HCT116 (cell line): ENCODE data around the gene SYNDIG1. TPM values are rescaled to one million over a fixed set of nuclear protein-coding genes. Genes with fewer than 3 reads are reported as not detected.

Experiments
- ATAC-seq: fragments of 200-7000 bp; cut with Tn5 transposase; 2 replicates; pipeline ENCODE4 v1.9.1; 2020; ENCODE audit warnings: mild to moderate bottlenecking, moderate library complexity
- BruUV-seq: library from RNA; stranded (reverse); fragments of 400-500 nt; replicated peaks from 2 replicates; lab custom pipeline; 2021; lab: Mats Ljungman, UMichigan
- CTCF ChIA-PET: fragments of 300-600 bp; sonication (Branson Sonifier 250); formaldehyde crosslinking; loops from one replicate; lab custom pipeline; 2021; ENCODE audit warnings: antibody characterized with exemption; lab: Charles Lee
- POLR2A ChIA-PET: fragments of 300-600, 350-600 bp; sonication (Branson Sonifier 250); formaldehyde crosslinking; loops from one replicate; lab custom pipeline; 2021; ENCODE audit warnings: antibody characterized with exemption; lab: Charles Lee
- RAD21 ChIA-PET, 2 experiments: fragments of 300-600 bp; sonication (Branson Sonifier 250); formaldehyde crosslinking; loops; one replicate each; lab custom pipeline; 2023; ENCODE audit warnings: low total read pairs in 2 of 2; ENCODE audit not compliant: uncharacterized antibody in 2 of 2, unreplicated experiment in 2 of 2, low non-redundant PET in 1 of 2; lab: Charles Lee
- DNase-seq: peaks from one replicate; pipeline ENCODE4 v3.0.0-alpha.2; 2010; ENCODE audit warnings: low read depth, low spot score
- H2AFZ ChIP-seq: fragments of 200-600 bp; shearing (Covaris generic), sonication (generic); 2 replicates; pipeline ENCODE4 v1.6.1; 2017; ENCODE audit warnings: low read depth, mixed run types, mixed read lengths, antibody characterized with exemption, low read length; ENCODE audit not compliant: poor library complexity, severe bottlenecking
- H3K27ac ChIP-seq: 2 replicates; pipeline ENCODE4 v1.5.1; 2012; ENCODE audit warnings: low read depth, low read length
- H3K27me3 ChIP-seq: fragments of 200-600 bp; sonication (generic); 2 replicates; pipeline ENCODE4 v1.6.1; 2016; ENCODE audit warnings: mixed run types, low read length, mixed read lengths; ENCODE audit not compliant: insufficient read depth
- H3K36me3 ChIP-seq, 2 experiments: fragments of 200-500 bp in 1 of 2; fragments of 200-600 bp in 1 of 2; sonication (Bioruptor generic) in 1 of 2; sonication (generic) in 1 of 2; 2 replicates each; pipeline versions ENCODE4 v1.5.1 to v1.6.1; 2014 to 2016; ENCODE audit warnings: low read length in 2 of 2, inconsistent platforms in 1 of 2, mixed read lengths in 1 of 2, mixed run types in 1 of 2; ENCODE audit not compliant: insufficient read depth in 2 of 2, control insufficient read depth in 1 of 2
- H3K4me1 ChIP-seq, 2 experiments: fragments of 200-600 bp in 1 of 2; sonication (generic) in 1 of 2; 2 replicates each; pipeline versions ENCODE4 v1.5.1 to v1.6.1; 2012 to 2017; ENCODE audit warnings: low read length in 2 of 2, inconsistent platforms in 1 of 2, mild to moderate bottlenecking in 1 of 2, mixed read lengths in 1 of 2, mixed run types in 1 of 2, moderate library complexity in 1 of 2; ENCODE audit not compliant: insufficient read depth in 2 of 2, control insufficient read depth in 1 of 2
- H3K4me2 ChIP-seq: fragments of 200-600 bp; sonication (generic); 2 replicates; pipeline ENCODE4 v1.6.1; 2017; ENCODE audit warnings: mixed run types, low read length, mixed read lengths
- H3K4me3 ChIP-seq, 2 experiments: fragments of 200-600 bp in 1 of 2; sonication (generic) in 1 of 2; replicated peaks in 1 of 2; 2 replicates each; pipeline ENCODE4 v1.5.1; 2011 to 2016; ENCODE audit warnings: low read length in 2 of 2, control low read depth in 1 of 2, low read depth in 1 of 2, mild to moderate bottlenecking in 1 of 2, mixed read lengths in 1 of 2, mixed run types in 1 of 2
- H3K79me2 ChIP-seq: fragments of 200-600 bp; sonication (generic); 2 replicates; pipeline ENCODE4 v1.6.1; 2017; ENCODE audit warnings: mild to moderate bottlenecking, mixed run types, low read length, moderate library complexity, mixed read lengths; ENCODE audit not compliant: insufficient read depth
- H3K9ac ChIP-seq: fragments of 200-600 bp; sonication (generic); 2 replicates; pipeline ENCODE4 v1.6.1; 2016; ENCODE audit warnings: low read length, mixed read lengths
- H3K9me2 ChIP-seq: fragments of 200-600 bp; sonication (generic), shearing (Covaris generic); 2 replicates; pipeline ENCODE4 v1.6.1; 2017; ENCODE audit warnings: mixed run types, mild to moderate bottlenecking, moderate library complexity; ENCODE audit not compliant: insufficient read depth
- H3K9me3 ChIP-seq, 2 experiments: fragments of 200-500 bp in 1 of 2; fragments of 200-600 bp in 1 of 2; sonication (Bioruptor generic) in 1 of 2; sonication (generic) in 1 of 2; 2 replicates each; pipeline ENCODE4 v1.6.1; 2014 to 2017; ENCODE audit warnings: low read length in 2 of 2, mixed read lengths in 2 of 2, inconsistent platforms in 1 of 2, low read depth in 1 of 2, mild to moderate bottlenecking in 1 of 2, mixed run types in 1 of 2, moderate library complexity in 1 of 2; ENCODE audit not compliant: control insufficient read depth in 1 of 2, insufficient read depth in 1 of 2
- H4K20me1 ChIP-seq: fragments of 200-600 bp; sonication (generic), shearing (Covaris generic); 2 replicates; pipeline ENCODE4 v1.6.1; 2017; ENCODE audit warnings: mixed run types, mild to moderate bottlenecking, moderate library complexity; ENCODE audit not compliant: insufficient read depth
- CBX3 ChIP-seq: IDR thresholded peaks from 2 replicates; pipeline ENCODE4 v1.6.1; 2012; ENCODE audit warnings: low read depth
- CTCF ChIP-seq, 3 experiments: fragments of 200-600 bp in 1 of 3; sonication (generic) in 1 of 3; IDR thresholded peaks in 2 of 3; conservative IDR thresholded peaks in 1 of 3; 2 replicates each; pipeline ENCODE4 v1.5.1; 2012 to 2017; ENCODE audit warnings: low read depth in 2 of 3, low read length in 2 of 3, antibody characterized with exemption in 1 of 3, borderline replicate concordance in 1 of 3, control low read depth in 1 of 3, mild to moderate bottlenecking in 1 of 3, mixed read lengths in 1 of 3, mixed run types in 1 of 3, moderate library complexity in 1 of 3; ENCODE audit not compliant: insufficient read depth in 1 of 3
- ELF1 ChIP-seq: IDR thresholded peaks from 2 replicates; pipeline ENCODE4 v1.6.1; 2012; ENCODE audit warnings: low read depth, borderline replicate concordance
- EZH2 ChIP-seq: fragments of 200-600 bp; sonication (generic); IDR thresholded peaks from 2 replicates; pipeline ENCODE4 v1.6.1; 2017; ENCODE audit warnings: antibody characterized with exemption, mixed run types
- EZH2phosphoT487 ChIP-seq: fragments of 200-600 bp; IDR thresholded peaks from 2 replicates; pipeline ENCODE4 v1.6.1; 2018; ENCODE audit warnings: antibody characterized with exemption, borderline replicate concordance
- JUND ChIP-seq: IDR thresholded peaks from 2 replicates; pipeline ENCODE4 v1.6.1; 2012
- MAX ChIP-seq: IDR thresholded peaks from 2 replicates; pipeline ENCODE4 v1.6.1; 2012
- SIN3A ChIP-seq: IDR thresholded peaks from 2 replicates; pipeline ENCODE4 v1.6.1; 2012; ENCODE audit warnings: low read depth
- TCF7L2 ChIP-seq: IDR thresholded peaks from 2 replicates; pipeline ENCODE4 v1.7.0; 2011; ENCODE audit warnings: borderline replicate concordance, inconsistent platforms; ENCODE audit not compliant: insufficient read depth, insufficient read length; ENCODE audit errors: extremely low read depth
- YY1 ChIP-seq: IDR thresholded peaks from 2 replicates; pipeline ENCODE4 v1.6.1; 2011; ENCODE audit warnings: low read length, low read depth, moderate library complexity, mild to moderate bottlenecking; ENCODE audit not compliant: insufficient replicate concordance; ENCODE audit errors: extremely low read depth
- ZBTB33 ChIP-seq: IDR thresholded peaks from 2 replicates; pipeline ENCODE4 v1.6.1; 2011; ENCODE audit warnings: mild to moderate bottlenecking, low read length, moderate library complexity; ENCODE audit not compliant: insufficient replicate concordance; ENCODE audit errors: extremely low read depth
- ZFX ChIP-seq: fragments of 450-650 bp; IDR thresholded peaks from 2 replicates; pipeline ENCODE4 v1.6.1; 2017
- intact Hi-C: fragments of 100-400 bp; cut with micrococcal nuclease; formaldehyde crosslinking; loops from 2 replicates; pipeline ENCODE4 v1.10.0; 2022
- total RNA-seq: library from RNA; stranded (reverse); gene quantifications from one replicate; pipeline ENCODE4 v1.2.1, GENCODE V29; 2021; ENCODE audit not compliant: unreplicated experiment
- TF ChIP-seq, protein P1 (sequence below): IDR thresholded peaks from 2 replicates; pipeline ENCODE4 v1.6.1; 2012; ENCODE audit warnings: low read depth

Gene SYNDIG1
- total RNA-seq, 1 experiment from 2014 or later, result not detected

- ChIA-PET CTCF (no interaction called here), POLR2A (no interaction called here), RAD21 (interaction anchor here in 1 of 2 experiments (0.7 kb wide), 1 partner anchor 383 kb away, joined by 4 read pairs; no protein-coding TSS in a partner anchor)
- Histone ChIP-seq H3K27me3 (peaks cover 39% of the 10 kb centered on the region), H3K79me2 (no peaks in the 10 kb centered on the region), H3K4me3 (no peak overlapping the region), H2AFZ (no peak overlapping the region), H3K9me2 (no peaks in the 10 kb centered on the region), H3K36me3 (no peaks in the 10 kb centered on the region), H3K27ac (no peak overlapping the region), H3K9me3 (no peaks in the 10 kb centered on the region), H3K9ac (no peak overlapping the region), H4K20me1 (no peaks in the 10 kb centered on the region), H3K4me1 (no peaks in the 10 kb centered on the region), H3K4me2 (no peak overlapping the region)
- no peak for TF ChIP-seq TCF7L2
- TF ChIP-seq SIN3A, result no peak
- no peak for TF ChIP-seq JUND
- TF ChIP-seq CBX3, result no peak
- no peak for TF ChIP-seq CTCF (IDR thresholded peaks at IDR 0.05 in 2 of 3, conservative IDR thresholded peaks at IDR 0.05 in 1 of 3; ENCODE audit: borderline replicate concordance in 1 of 3, insufficient read depth in 1 of 3, low read depth in 2 of 3, low read length in 2 of 3)
- no peak for TF ChIP-seq EZH2phosphoT487
- TF ChIP-seq EZH2, result no peak
- TF ChIP-seq ZFX, result no peak
- TF ChIP-seq ELF1, result no peak
- TF ChIP-seq ZBTB33, result no peak
- TF ChIP-seq, protein P1, sequence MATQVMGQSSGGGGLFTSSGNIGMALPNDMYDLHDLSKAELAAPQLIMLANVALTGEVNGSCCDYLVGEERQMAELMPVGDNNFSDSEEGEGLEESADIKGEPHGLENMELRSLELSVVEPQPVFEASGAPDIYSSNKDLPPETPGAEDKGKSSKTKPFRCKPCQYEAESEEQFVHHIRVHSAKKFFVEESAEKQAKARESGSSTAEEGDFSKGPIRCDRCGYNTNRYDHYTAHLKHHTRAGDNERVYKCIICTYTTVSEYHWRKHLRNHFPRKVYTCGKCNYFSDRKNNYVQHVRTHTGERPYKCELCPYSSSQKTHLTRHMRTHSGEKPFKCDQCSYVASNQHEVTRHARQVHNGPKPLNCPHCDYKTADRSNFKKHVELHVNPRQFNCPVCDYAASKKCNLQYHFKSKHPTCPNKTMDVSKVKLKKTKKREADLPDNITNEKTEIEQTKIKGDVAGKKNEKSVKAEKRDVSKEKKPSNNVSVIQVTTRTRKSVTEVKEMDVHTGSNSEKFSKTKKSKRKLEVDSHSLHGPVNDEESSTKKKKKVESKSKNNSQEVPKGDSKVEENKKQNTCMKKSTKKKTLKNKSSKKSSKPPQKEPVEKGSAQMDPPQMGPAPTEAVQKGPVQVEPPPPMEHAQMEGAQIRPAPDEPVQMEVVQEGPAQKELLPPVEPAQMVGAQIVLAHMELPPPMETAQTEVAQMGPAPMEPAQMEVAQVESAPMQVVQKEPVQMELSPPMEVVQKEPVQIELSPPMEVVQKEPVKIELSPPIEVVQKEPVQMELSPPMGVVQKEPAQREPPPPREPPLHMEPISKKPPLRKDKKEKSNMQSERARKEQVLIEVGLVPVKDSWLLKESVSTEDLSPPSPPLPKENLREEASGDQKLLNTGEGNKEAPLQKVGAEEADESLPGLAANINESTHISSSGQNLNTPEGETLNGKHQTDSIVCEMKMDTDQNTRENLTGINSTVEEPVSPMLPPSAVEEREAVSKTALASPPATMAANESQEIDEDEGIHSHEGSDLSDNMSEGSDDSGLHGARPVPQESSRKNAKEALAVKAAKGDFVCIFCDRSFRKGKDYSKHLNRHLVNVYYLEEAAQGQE, result no peak
- TF ChIP-seq YY1, result no peak
- no peak for TF ChIP-seq MAX
- intact Hi-C loops, result no loop called here
- ATAC-seq (no peak), DNase-seq (no peak)
- no TSS peak for BruUV-seq
These were observed 104.1 kb downstream of the SYNDIG1 start for GRCh38 chr20:24573557-24573956.
